ENCODE data around the gene OPHN1.

DNA sequence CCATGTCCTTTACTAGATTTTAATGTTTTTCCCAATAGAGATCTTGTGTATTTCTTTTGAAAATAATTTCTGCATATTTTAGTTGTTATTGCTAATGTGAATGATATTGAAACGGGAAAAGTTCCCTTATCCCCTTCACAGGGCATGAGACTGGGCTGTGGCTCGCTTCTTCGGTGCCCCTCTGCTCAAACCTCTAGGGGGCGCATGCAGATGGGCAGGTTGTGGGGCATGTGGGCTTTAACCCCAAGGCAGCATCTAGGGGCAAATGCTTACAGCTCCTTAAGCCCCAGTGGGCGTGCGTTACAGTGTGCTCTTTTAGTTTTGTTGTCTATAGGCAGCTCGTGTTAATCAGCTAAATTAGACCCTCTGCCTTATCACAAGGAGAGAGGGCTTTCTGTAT, 194.7 kb downstream of the OPHN1 start:
- TF ChIP-seq POLR2A (IDR thresholded peaks at IDR 0.05; ENCODE audit: low read depth) (no peak), EP300 (IDR thresholded peaks at IDR 0.05) (no peak)
- TF ChIP-seq, protein P1, sequence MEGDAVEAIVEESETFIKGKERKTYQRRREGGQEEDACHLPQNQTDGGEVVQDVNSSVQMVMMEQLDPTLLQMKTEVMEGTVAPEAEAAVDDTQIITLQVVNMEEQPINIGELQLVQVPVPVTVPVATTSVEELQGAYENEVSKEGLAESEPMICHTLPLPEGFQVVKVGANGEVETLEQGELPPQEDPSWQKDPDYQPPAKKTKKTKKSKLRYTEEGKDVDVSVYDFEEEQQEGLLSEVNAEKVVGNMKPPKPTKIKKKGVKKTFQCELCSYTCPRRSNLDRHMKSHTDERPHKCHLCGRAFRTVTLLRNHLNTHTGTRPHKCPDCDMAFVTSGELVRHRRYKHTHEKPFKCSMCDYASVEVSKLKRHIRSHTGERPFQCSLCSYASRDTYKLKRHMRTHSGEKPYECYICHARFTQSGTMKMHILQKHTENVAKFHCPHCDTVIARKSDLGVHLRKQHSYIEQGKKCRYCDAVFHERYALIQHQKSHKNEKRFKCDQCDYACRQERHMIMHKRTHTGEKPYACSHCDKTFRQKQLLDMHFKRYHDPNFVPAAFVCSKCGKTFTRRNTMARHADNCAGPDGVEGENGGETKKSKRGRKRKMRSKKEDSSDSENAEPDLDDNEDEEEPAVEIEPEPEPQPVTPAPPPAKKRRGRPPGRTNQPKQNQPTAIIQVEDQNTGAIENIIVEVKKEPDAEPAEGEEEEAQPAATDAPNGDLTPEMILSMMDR (IDR thresholded peaks at IDR 0.05): peak in 1 of 3 experiments; percentile 17
